Inferior parietal cortex (tissue), 1 donor: ENCODE data around the gene MINDY3.

Experiments
- DNase-seq: peaks from one replicate; pipeline ENCODE4 v3.0.0-alpha.2; 2016; ENCODE audit errors: extremely low spot score

The MINDY3 gene

GRCh38 chr10:15738270-15738925 is 121.9 kb downstream of the MINDY3 start:
- no peak for DNase-seq

GRCh38 chr10:15737656-15738055 is 122.7 kb downstream of the MINDY3 start:
- no peak for DNase-seq

GRCh38 chr10:15735763-15736162 is 124.5 kb downstream of the MINDY3 start:
- no peak for DNase-seq

GRCh38 chr10:15730341-15730740 is 130.0 kb downstream of the MINDY3 start:
- DNase-seq = no peak

- DNase-seq = no peak
Observed at GRCh38 chr10:15729890-15730289, 130.4 kb downstream of the MINDY3 start.
